ENCODE data around the gene CRYGN. TPM values are rescaled to one million over a fixed set of nuclear protein-coding genes. Genes with fewer than 3 reads are reported as not detected.

The CRYGN gene
- total and polyA plus RNA-seq, 4 donors, result under 0.01 to 0.02 TPM; not detected in 2

- TF ChIP-seq ATF3 (IDR thresholded peaks at IDR 0.05), result no peak
- TF ChIP-seq CTCF (IDR thresholded peaks at IDR 0.05; ENCODE audit: low read depth, low read length, missing input control), result no peak
- TF ChIP-seq EGR1 (IDR thresholded peaks at IDR 0.05; ENCODE audit: low read depth in 2 of 2), result no peak
- no peak for TF ChIP-seq ZBTB33 (IDR thresholded peaks at IDR 0.05)
- no peak for TF ChIP-seq RAD21 (IDR thresholded peaks at IDR 0.05)
- no peaks in the 10 kb centered on the region for H3K9me3 ChIP-seq (ENCODE audit: control insufficient read depth in 4 of 4, low read length in 3 of 4)
- DNase-seq (ENCODE audit: low spot score), result no peak
- WGBS, result 77% methylated on average over 9 of the region's 9 CpGs
- peak overlapping the region; percentile 48 to 73 for H3K27ac ChIP-seq (ENCODE audit: low read depth in 1 of 2, low read length in 2 of 2)
- no peaks in the 10 kb centered on the region for H3K36me3 ChIP-seq (ENCODE audit: control insufficient read depth in 4 of 4, insufficient read depth in 3 of 4, low read depth in 1 of 4, low read length in 3 of 4)
- H3K27me3 ChIP-seq (ENCODE audit: control insufficient read depth in 4 of 4, insufficient read depth in 4 of 4, low read length in 3 of 4), result peaks cover 0 to 2% (median under 1%) of the 10 kb centered on the region in 4 donors
- no peak overlapping the region for H3K4me3 ChIP-seq (ENCODE audit: low read depth in 1 of 3, low read length in 3 of 3)
- H3K4me1 ChIP-seq (ENCODE audit: control insufficient read depth in 4 of 4, insufficient read depth in 4 of 4, low read length in 3 of 4), result peaks cover 7 to 18% (median 15%) of the 10 kb centered on the region in 4 donors
- H3K9ac ChIP-seq (ENCODE audit: low read depth in 1 of 2, low read length in 2 of 2), result no peak overlapping the region
Measured at GRCh38 chr7:151403764-151404163, 36.2 kb downstream of the CRYGN start.

- TF ChIP-seq SP1 (IDR thresholded peaks at IDR 0.05) (no peak), TAF1 (conservative IDR thresholded peaks at IDR 0.05) (no peak), FOXA2 (IDR thresholded peaks at IDR 0.05) (no peak), JUND (IDR thresholded peaks at IDR 0.05) (no peak), FOXA1 (IDR thresholded peaks at IDR 0.05) (no peak), YY1 (IDR thresholded peaks at IDR 0.05) (no peak), HNF4A (conservative IDR thresholded peaks at IDR 0.05) (no peak), HNF4G (IDR thresholded peaks at IDR 0.05) (no peak), RAD21 (IDR thresholded peaks at IDR 0.05) (no peak), CTCF (IDR thresholded peaks at IDR 0.05; ENCODE audit: low read depth, low read length, missing input control) (no peak), GABPA (IDR thresholded peaks at IDR 0.05 in 1 of 2, conservative IDR thresholded peaks at IDR 0.05 in 1 of 2) (no peak), NR2F2 (IDR thresholded peaks at IDR 0.05) (no peak), RXRA (IDR thresholded peaks at IDR 0.05) (no peak), ATF3 (IDR thresholded peaks at IDR 0.05) (no peak), MAX (IDR thresholded peaks at IDR 0.05) (no peak), ZBTB33 (IDR thresholded peaks at IDR 0.05) (no peak)
- no peak overlapping the region for H3K4me3 ChIP-seq (ENCODE audit: low read depth in 1 of 3, low read length in 3 of 3)
- H3K36me3 ChIP-seq (ENCODE audit: control insufficient read depth in 4 of 4, insufficient read depth in 3 of 4, low read depth in 1 of 4, low read length in 3 of 4), result no peaks in the 10 kb centered on the region
- H3K27ac ChIP-seq (ENCODE audit: low read depth in 1 of 2, low read length in 2 of 2), result no peak overlapping the region
- no peaks in the 10 kb centered on the region for H3K27me3 ChIP-seq (ENCODE audit: control insufficient read depth in 4 of 4, insufficient read depth in 4 of 4, low read length in 3 of 4)
- H3K9ac ChIP-seq (ENCODE audit: low read depth in 1 of 2, low read length in 2 of 2), result no peak overlapping the region
- no peaks in the 10 kb centered on the region for H3K9me3 ChIP-seq (ENCODE audit: control insufficient read depth in 4 of 4, low read length in 3 of 4)
- WGBS, result 84% methylated on average over 16 of the region's 16 CpGs
- peaks cover 7 to 15% (median 13%) of the 10 kb centered on the region in 4 donors for H3K4me1 ChIP-seq (ENCODE audit: control insufficient read depth in 4 of 4, insufficient read depth in 4 of 4, low read length in 3 of 4)
- DNase-seq (ENCODE audit: low spot score), result no peak
Measured at GRCh38 chr7:151402029-151402835, 37.7 kb downstream of the CRYGN start.

All from liver (tissue), 9 donors.